Activated naive CD8-positive, alpha-beta T cell treated with anti-CD3 and anti-CD28 coated beads, Interleukin-2, amount 50 U/mL, for 24 hours (primary cell): ENCODE data around the gene WNK2.

Experiments used
- ATAC-seq: fragments of 150-1000 bp; cut with Tn5 transposase; one replicate; pipeline ENCODE4 v1.10.0; 2021
- DNase-seq: peaks from one replicate; pipeline ENCODE4 v3.0.0; 2021
- H3K27ac Mint-ChIP-seq: one replicate; pipeline ENCODE4 v1.8.0; 2021; ENCODE audit warnings: mild to moderate bottlenecking, mixed read lengths
- H3K27me3 Mint-ChIP-seq: one replicate; pipeline ENCODE4 v1.8.0; 2021; ENCODE audit warnings: mixed read lengths
- H3K36me3 Mint-ChIP-seq: one replicate; pipeline ENCODE4 v1.8.0; 2021; ENCODE audit warnings: low read depth, mixed read lengths
- H3K4me1 Mint-ChIP-seq: one replicate; pipeline ENCODE4 v1.8.0; 2021; ENCODE audit warnings: mixed read lengths
- H3K4me3 Mint-ChIP-seq: one replicate; pipeline ENCODE4 v1.8.0; 2021; ENCODE audit warnings: mild to moderate bottlenecking, moderate library complexity, mixed read lengths
- H3K9me3 Mint-ChIP-seq: one replicate; pipeline ENCODE4 v1.8.0; 2021; ENCODE audit warnings: mixed read lengths

WNK2 gene

GRCh38 chr9:93209097-93209496, 25.2 kb downstream of the WNK2 start:
- ATAC-seq = no peak
- peaks cover 2% of the 10 kb centered on the region for H3K4me1 Mint-ChIP-seq
- no peak overlapping the region for H3K4me3 Mint-ChIP-seq
- no peak for DNase-seq
- peaks cover 6% of the 10 kb centered on the region for H3K9me3 Mint-ChIP-seq
- H3K27ac Mint-ChIP-seq = no peak overlapping the region
- no peaks in the 10 kb centered on the region for H3K36me3 Mint-ChIP-seq
- H3K27me3 Mint-ChIP-seq = no peaks in the 10 kb centered on the region

GRCh38 chr9:93209576-93210323, 25.8 kb downstream of the WNK2 start:
- Mint-ChIP-seq H3K36me3 (no peaks in the 10 kb centered on the region), H3K27me3 (no peaks in the 10 kb centered on the region), H3K4me3 (no peak overlapping the region), H3K9me3 (peaks cover 6% of the 10 kb centered on the region), H3K27ac (no peak overlapping the region), H3K4me1 (peaks cover under 1% of the 10 kb centered on the region)
- DNase-seq (no peak), ATAC-seq (no peak)

GRCh38 chr9:93210324-93210973, 26.5 kb downstream of the WNK2 start:
- ATAC-seq (no peak), DNase-seq (no peak)
- H3K4me3 Mint-ChIP-seq = no peak overlapping the region
- no peaks in the 10 kb centered on the region for H3K27me3 Mint-ChIP-seq
- no peaks in the 10 kb centered on the region for H3K36me3 Mint-ChIP-seq
- no peaks in the 10 kb centered on the region for H3K4me1 Mint-ChIP-seq
- H3K27ac Mint-ChIP-seq = no peak overlapping the region
- H3K9me3 Mint-ChIP-seq = peaks cover 8% of the 10 kb centered on the region

- no peak overlapping the region for H3K4me3 Mint-ChIP-seq
- no peaks in the 10 kb centered on the region for H3K27me3 Mint-ChIP-seq
- H3K9me3 Mint-ChIP-seq = peaks cover 13% of the 10 kb centered on the region
- H3K4me1 Mint-ChIP-seq = no peaks in the 10 kb centered on the region
- H3K36me3 Mint-ChIP-seq = no peaks in the 10 kb centered on the region
- ATAC-seq (peak; percentile 8), DNase-seq (no peak)
- H3K27ac Mint-ChIP-seq = no peak overlapping the region
These were observed 27.2 kb downstream of the WNK2 start for GRCh38 chr9:93210974-93211653.

- no peak for DNase-seq
- H3K4me3 Mint-ChIP-seq = no peak overlapping the region
- H3K4me1 Mint-ChIP-seq = no peaks in the 10 kb centered on the region
- H3K27ac Mint-ChIP-seq = no peak overlapping the region
- no peaks in the 10 kb centered on the region for H3K27me3 Mint-ChIP-seq
- H3K36me3 Mint-ChIP-seq = no peaks in the 10 kb centered on the region
- H3K9me3 Mint-ChIP-seq = peaks cover 13% of the 10 kb centered on the region
- peak; percentile 22 for ATAC-seq
These were observed 27.7 kb downstream of the WNK2 start for GRCh38 chr9:93211654-93212001.

- Mint-ChIP-seq H3K27ac (no peak overlapping the region), H3K36me3 (no peaks in the 10 kb centered on the region), H3K27me3 (no peaks in the 10 kb centered on the region), H3K4me3 (no peak overlapping the region), H3K4me1 (no peaks in the 10 kb centered on the region), H3K9me3 (peaks cover 13% of the 10 kb centered on the region)
- ATAC-seq (no peak), DNase-seq (no peak)
These were observed 28.5 kb downstream of the WNK2 start for GRCh38 chr9:93212409-93212808.

- DNase-seq = no peak
- Mint-ChIP-seq H3K4me3 (no peak overlapping the region), H3K36me3 (no peaks in the 10 kb centered on the region), H3K9me3 (peaks cover 7% of the 10 kb centered on the region), H3K4me1 (no peaks in the 10 kb centered on the region), H3K27me3 (no peaks in the 10 kb centered on the region), H3K27ac (no peak overlapping the region)
- ATAC-seq = no peak
These were observed 32.1 kb downstream of the WNK2 start for GRCh38 chr9:93216073-93216365.

GRCh38 chr9:93217706-93218105, 33.8 kb downstream of the WNK2 start:
- no peak for DNase-seq
- H3K36me3 Mint-ChIP-seq = no peaks in the 10 kb centered on the region
- ATAC-seq = no peak
- peaks cover 7% of the 10 kb centered on the region for H3K9me3 Mint-ChIP-seq
- H3K27me3 Mint-ChIP-seq = no peaks in the 10 kb centered on the region
- H3K4me1 Mint-ChIP-seq = no peaks in the 10 kb centered on the region
- no peak overlapping the region for H3K4me3 Mint-ChIP-seq
- H3K27ac Mint-ChIP-seq = no peak overlapping the region

GRCh38 chr9:93218161-93218560, 34.2 kb downstream of the WNK2 start:
- Mint-ChIP-seq H3K36me3 (no peaks in the 10 kb centered on the region), H3K27me3 (no peaks in the 10 kb centered on the region), H3K4me1 (no peaks in the 10 kb centered on the region), H3K27ac (no peak overlapping the region), H3K9me3 (peaks cover 7% of the 10 kb centered on the region), H3K4me3 (no peak overlapping the region)
- DNase-seq (no peak), ATAC-seq (no peak)

GRCh38 chr9:93218671-93219420, 34.9 kb downstream of the WNK2 start:
- H3K9me3 Mint-ChIP-seq = peaks cover 7% of the 10 kb centered on the region
- DNase-seq = no peak
- no peaks in the 10 kb centered on the region for H3K27me3 Mint-ChIP-seq
- no peaks in the 10 kb centered on the region for H3K4me1 Mint-ChIP-seq
- H3K27ac Mint-ChIP-seq = no peak overlapping the region
- no peaks in the 10 kb centered on the region for H3K36me3 Mint-ChIP-seq
- no peak overlapping the region for H3K4me3 Mint-ChIP-seq
- ATAC-seq = no peak

GRCh38 chr9:93219692-93220091, 35.8 kb downstream of the WNK2 start:
- DNase-seq (no peak), ATAC-seq (no peak)
- Mint-ChIP-seq H3K27me3 (no peaks in the 10 kb centered on the region), H3K4me3 (no peak overlapping the region), H3K27ac (no peak overlapping the region), H3K4me1 (no peaks in the 10 kb centered on the region), H3K9me3 (peaks cover 7% of the 10 kb centered on the region), H3K36me3 (no peaks in the 10 kb centered on the region)

- Mint-ChIP-seq H3K4me3 (no peak overlapping the region), H3K27me3 (no peaks in the 10 kb centered on the region), H3K27ac (no peak overlapping the region), H3K4me1 (no peaks in the 10 kb centered on the region), H3K9me3 (peaks cover 3% of the 10 kb centered on the region), H3K36me3 (no peaks in the 10 kb centered on the region)
- no peak for ATAC-seq
- no peak for DNase-seq
These were observed 36.7 kb downstream of the WNK2 start for GRCh38 chr9:93220627-93221026.

- no peaks in the 10 kb centered on the region for H3K4me1 Mint-ChIP-seq
- H3K27ac Mint-ChIP-seq = no peak overlapping the region
- ATAC-seq (no peak), DNase-seq (no peak)
- no peaks in the 10 kb centered on the region for H3K27me3 Mint-ChIP-seq
- no peaks in the 10 kb centered on the region for H3K36me3 Mint-ChIP-seq
- H3K4me3 Mint-ChIP-seq = no peak overlapping the region
- H3K9me3 Mint-ChIP-seq = no peaks in the 10 kb centered on the region
These were observed 37.1 kb downstream of the WNK2 start for GRCh38 chr9:93221044-93221443.

GRCh38 chr9:93222890-93223259, 38.9 kb downstream of the WNK2 start:
- Mint-ChIP-seq H3K36me3 (no peaks in the 10 kb centered on the region), H3K27ac (no peak overlapping the region), H3K9me3 (no peaks in the 10 kb centered on the region), H3K4me3 (no peak overlapping the region), H3K27me3 (no peaks in the 10 kb centered on the region), H3K4me1 (no peaks in the 10 kb centered on the region)
- DNase-seq (no peak), ATAC-seq (no peak)
